ENCODE measurements around the gene CENPS.

DNA sequence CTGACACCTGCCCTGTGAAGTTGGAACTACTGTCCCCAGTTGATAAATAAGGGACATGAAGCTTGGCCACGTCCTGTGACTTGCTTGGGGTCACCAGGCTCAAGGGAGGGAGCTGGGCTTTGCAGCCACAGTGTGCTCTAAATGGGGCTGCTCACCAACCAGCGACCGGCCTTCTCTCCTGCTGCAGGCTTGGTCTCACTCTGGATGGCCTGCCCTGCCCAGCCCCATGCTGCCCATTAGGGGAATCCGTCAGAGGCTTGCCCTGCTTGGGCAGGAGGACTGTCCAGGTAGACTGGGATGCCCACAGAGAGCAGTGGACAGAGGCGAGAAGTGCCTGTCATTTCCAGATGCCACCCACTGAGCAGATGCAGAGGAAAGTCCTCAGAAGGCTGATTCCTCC lies 1.2 kb upstream of the CENPS start:
- TF ChIP-seq EZH2 (IDR thresholded peaks at IDR 0.05; ENCODE audit: borderline replicate concordance) (no peak), EZH2phosphoT487 (IDR thresholded peaks at IDR 0.05; ENCODE audit: low read depth, severe bottlenecking, unreplicated experiment) (no peak)
- TF ChIP-seq, protein P1, sequence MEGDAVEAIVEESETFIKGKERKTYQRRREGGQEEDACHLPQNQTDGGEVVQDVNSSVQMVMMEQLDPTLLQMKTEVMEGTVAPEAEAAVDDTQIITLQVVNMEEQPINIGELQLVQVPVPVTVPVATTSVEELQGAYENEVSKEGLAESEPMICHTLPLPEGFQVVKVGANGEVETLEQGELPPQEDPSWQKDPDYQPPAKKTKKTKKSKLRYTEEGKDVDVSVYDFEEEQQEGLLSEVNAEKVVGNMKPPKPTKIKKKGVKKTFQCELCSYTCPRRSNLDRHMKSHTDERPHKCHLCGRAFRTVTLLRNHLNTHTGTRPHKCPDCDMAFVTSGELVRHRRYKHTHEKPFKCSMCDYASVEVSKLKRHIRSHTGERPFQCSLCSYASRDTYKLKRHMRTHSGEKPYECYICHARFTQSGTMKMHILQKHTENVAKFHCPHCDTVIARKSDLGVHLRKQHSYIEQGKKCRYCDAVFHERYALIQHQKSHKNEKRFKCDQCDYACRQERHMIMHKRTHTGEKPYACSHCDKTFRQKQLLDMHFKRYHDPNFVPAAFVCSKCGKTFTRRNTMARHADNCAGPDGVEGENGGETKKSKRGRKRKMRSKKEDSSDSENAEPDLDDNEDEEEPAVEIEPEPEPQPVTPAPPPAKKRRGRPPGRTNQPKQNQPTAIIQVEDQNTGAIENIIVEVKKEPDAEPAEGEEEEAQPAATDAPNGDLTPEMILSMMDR (IDR thresholded peaks at IDR 0.05; ENCODE audit: poor library complexity) = no peak

All from hepatocyte (in vitro differentiated cells).